HL-60/S4 treated with phorbol 12-myristate 13-acetate at 8.2 ng/mL for 4 days and 3 days (cell line): ENCODE data around the gene PDCD11.
"Not testable (repeated sequence)": the region's sequence is repeated elsewhere in the genome, so short reads cannot be mapped to it uniquely, and the experiment has no call there.

Source experiments
- in situ Hi-C: fragments of 300-500 bp; cut with MboI; formaldehyde crosslinking; loops from 2 replicates; pipeline ENCODE4 v1.15.0; 2022; ENCODE audit warnings: low sequenced_read_pairs

Gene PDCD11

GRCh38 chr10:103415581-103415980, 19.2 kb downstream of the PDCD11 start:
- in situ Hi-C loops: no loop called here

DNA sequence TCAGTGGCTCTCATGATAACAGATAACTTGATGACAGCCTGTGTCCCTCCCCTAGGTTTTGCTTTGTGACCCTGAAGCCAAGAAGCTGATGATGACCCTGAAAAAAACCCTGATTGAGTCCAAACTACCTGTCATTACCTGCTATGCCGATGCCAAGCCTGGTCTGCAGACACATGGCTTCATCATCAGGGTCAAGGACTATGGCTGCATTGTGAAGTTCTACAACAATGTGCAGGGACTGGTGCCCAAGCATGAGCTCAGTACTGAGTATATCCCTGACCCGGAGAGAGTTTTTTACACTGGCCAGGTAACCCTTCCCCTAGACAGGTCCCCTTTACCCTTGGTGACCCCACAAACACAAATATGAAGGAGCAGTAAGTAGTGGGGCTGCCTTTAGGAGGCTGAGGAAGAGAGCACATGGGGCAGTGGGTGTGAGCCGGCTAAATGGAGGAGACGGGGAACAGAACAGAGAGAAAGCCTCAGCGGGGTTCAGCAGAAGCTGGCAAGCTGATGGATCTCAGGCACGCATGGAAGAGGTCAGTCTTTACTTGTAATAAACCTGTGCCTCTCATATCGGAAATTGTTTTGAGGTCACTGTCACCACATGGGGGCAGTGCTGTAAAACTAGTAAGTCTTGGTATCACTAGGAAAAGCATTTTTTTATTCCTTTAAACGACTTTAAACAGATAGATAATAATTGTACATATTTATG, 20.2 kb downstream of the PDCD11 start:
- in situ Hi-C loops: no loop called here

DNA sequence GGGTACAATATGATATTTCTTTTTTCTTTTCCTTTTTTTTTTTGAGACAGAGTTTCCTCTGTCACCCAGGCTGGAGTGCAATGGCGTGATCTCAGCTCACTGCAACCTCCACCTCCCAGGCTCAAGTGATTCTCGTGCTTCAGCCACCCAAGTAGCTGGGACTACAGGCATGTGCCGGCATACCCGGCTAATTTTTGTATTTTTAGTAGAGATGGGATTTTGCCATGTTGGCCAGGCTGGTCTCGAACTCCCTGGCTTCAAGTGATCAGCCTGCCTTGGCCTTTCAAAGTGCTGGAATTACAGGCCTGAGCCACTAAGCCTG, 20.7 kb downstream of the PDCD11 start:
- in situ Hi-C loops: not testable (repeated sequence)

DNA sequence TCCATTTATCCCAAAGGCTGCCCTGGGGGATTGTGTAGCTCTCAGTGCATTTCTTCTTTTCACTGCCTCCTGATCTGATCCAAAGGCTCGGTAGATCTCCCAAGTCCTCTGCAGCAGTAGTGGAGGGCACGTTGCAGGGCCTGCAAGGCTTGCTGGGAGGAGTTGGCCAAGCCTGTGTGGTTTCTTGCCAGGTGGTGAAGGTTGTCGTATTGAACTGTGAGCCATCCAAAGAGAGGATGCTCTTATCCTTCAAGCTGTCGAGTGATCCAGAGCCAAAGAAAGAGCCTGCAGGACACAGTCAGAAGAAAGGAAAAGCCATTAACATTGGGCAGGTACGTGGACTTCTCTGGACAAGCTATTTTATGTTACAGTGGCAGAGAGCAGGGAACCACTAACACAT, 21.2 kb downstream of the PDCD11 start:
- in situ Hi-C loops: no loop called here

- in situ Hi-C loops: no loop called here
Observed at GRCh38 chr10:103419101-103419500, 22.7 kb downstream of the PDCD11 start.

DNA sequence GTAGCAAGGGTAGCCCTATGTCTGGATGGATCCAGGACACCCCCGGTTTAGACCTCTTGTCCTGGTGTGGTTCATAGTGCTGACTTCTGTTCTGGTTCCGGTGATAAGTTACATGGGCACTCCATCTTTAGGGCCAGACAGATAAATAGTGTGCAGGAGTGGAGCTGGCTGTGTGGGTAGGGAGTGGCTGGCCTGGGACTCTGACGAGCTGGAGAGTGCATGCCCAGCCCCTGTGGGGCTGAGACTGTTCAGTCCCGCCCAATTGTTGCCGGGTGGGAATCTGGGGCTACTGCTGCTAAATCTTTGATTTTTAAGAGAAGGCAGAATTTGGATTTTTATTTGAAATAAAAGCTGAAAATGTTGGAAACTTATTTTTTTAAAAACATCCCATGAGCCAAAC, 27.3 kb downstream of the PDCD11 start:
- in situ Hi-C loops: loop anchor here (10.0 kb wide), 1 partner anchor 61 kb away; no protein-coding TSS in a partner anchor

DNA sequence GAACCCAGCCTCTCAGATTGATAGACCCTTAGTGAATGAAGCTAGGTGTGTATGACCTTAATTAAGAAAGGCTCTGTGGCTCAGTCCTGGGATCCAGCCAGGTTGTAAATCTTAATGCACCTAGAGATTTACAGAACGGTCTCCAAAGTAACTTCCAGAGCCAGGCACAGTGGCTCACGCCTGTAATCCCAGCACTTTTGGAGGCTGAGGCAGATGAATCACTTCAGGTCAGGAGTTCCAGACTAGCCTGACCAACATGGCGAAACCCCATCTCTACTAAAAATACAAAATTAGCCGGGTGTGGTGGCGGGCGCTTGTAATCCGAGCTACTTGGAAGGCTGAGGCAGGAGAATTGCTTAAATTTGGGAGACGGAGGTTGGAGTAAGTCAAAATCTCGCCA, 31.4 kb downstream of the PDCD11 start:
- in situ Hi-C loops: loop anchor here (10.0 kb wide), 1 partner anchor 57 kb away; no protein-coding TSS in a partner anchor

- in situ Hi-C loops: loop anchor here (10.0 kb wide), 1 partner anchor 56 kb away; no protein-coding TSS in a partner anchor
Observed at GRCh38 chr10:103428989-103429643, 32.7 kb downstream of the PDCD11 start.

- in situ Hi-C loops: loop anchor here (10.0 kb wide), 1 partner anchor 55 kb away; no protein-coding TSS in a partner anchor
Observed at GRCh38 chr10:103429647-103430046, 33.2 kb downstream of the PDCD11 start.

DNA sequence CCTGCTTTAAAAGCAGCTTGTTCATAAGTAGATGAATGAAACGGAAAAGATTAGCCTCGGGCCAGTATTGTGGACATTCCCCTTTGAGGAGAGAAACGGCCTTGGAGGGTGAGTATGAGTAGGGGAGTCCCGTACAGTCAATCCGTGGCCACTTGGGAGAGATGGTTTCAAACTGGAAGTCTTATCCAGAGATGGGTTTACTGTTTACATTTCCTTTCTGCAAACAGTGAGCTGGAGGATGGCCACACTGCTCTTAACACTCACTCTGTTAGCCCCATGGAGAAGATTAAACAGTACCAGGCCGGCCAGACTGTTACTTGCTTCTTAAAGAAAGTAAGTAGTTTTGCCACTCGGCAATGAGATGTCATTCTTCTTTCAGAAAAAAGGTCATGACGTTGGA, 35.5 kb downstream of the PDCD11 start:
- in situ Hi-C loops: no loop called here

DNA sequence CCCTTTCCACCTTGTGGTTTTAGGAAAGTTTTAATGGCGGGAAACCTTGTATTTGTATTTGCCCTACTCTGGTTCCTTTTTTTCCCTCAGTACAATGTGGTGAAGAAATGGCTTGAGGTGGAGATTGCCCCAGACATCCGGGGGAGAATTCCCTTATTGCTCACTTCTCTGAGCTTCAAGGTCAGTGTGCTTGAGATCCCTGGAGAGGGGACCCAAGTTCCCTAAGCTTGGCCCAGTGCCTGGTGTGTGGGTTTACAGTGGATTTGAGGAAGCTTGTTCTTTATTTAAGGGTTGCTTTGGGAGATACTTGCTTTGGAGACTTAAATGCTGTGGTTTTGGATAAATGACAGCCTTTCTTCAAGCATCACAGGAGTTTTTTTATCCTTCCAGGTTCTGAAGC, 37.4 kb downstream of the PDCD11 start:
- in situ Hi-C loops: no loop called here

- in situ Hi-C loops: no loop called here
Observed at GRCh38 chr10:103439776-103440175, 43.4 kb downstream of the PDCD11 start.

DNA sequence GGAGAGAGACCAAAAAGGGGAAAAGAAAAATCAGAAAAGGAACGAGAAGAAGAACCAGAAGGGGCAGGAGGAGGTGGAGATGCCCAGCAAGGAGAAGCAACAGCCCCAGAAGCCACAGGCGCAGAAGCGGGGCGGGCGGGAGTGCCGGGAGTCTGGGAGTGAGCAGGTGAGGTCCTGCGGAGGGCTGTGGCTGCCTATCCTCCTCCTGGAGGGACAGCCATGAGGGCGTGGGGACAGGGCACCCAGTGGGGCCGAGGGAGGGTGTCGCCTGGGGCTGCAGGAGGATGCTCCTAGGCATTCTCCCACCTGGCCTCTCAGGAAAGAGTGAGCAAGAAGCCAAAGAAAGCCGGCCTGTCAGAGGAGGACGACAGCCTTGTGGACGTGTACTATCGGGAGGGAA, 44.0 kb downstream of the PDCD11 start:
- in situ Hi-C loops: no loop called here

- in situ Hi-C loops: no loop called here
Observed at GRCh38 chr10:103441206-103441605, 44.8 kb downstream of the PDCD11 start.

DNA sequence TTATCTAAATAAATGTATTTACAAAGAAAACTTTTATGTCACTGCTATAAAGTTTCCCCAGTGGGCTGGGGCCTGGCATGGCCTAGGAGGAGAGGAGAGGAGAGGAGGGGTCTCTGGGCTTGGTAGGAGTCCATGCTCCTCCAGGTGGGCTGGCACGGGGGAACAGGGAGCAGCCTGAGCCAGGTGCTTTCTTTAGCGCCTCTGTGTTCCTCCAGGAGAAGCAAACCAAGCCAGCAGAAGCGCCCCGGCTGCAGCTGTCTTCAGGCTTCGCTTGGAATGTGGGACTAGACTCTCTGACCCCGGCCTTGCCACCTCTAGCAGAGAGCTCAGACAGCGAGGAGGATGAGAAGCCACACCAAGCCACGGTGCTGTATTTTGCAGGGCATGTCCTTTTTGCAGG, 45.2 kb downstream of the PDCD11 start:
- in situ Hi-C loops: no loop called here

- in situ Hi-C loops: no loop called here
Observed at GRCh38 chr10:103442031-103442461, 45.6 kb downstream of the PDCD11 start.

- in situ Hi-C loops: no loop called here
Observed at GRCh38 chr10:103443475-103444185, 47.2 kb downstream of the PDCD11 start.

GRCh38 chr10:103444478-103444877, 48.1 kb downstream of the PDCD11 start:
- in situ Hi-C loops: no loop called here

DNA sequence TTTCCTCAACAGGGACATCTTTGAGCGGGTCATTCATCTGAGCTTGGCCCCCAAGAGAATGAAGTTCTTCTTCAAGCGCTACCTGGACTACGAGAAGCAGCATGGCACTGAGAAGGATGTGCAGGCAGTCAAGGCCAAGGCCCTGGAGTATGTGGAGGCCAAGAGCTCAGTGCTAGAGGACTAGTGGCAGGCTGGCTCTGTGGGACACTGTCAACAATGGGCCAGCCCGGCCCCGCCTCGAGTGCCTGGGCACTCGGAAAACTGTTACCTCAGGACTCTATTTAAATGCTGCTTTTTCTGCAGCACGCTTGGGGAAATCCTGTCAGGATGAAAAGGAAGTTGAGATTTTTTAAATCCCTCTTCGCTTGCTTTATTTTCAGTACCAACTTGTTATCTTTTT, 48.9 kb downstream of the PDCD11 start:
- in situ Hi-C loops: no loop called here

- in situ Hi-C loops: no loop called here
Observed at GRCh38 chr10:103445767-103446567, 49.5 kb downstream of the PDCD11 start.

DNA sequence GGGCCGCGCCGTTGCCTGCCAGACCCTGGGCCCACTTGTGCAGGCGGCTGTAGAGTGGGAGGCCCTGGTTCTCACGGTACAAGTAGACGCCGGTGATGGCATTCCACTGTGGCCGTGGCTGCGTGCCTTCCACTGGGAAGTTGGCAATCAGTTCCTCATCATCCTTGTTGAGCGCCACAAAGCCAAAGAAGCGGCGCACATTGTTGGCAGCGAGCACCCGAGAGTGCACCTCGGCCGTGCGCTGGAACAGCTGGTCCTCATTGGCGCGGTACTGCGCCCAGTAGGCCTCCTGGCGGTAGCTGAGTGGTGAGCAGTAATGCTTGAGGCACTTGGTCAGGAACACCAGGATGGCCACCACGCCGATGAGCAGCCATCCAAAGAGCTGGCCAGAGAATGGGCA, 50.8 kb downstream of the PDCD11 start:
- in situ Hi-C loops: no loop called here
